Uterus (tissue), 2 donors: ENCODE measurements around the gene GPR108.

Experiments
- CTCF ChIP-seq, 4 experiments: fragments of 200-600 bp in 2 of 4; fragments of 450-650 bp in 2 of 4; sonication (generic) in 2 of 4; IDR thresholded peaks; one replicate each; pipeline ENCODE4 v1.5.1; 2016 to 2019; ENCODE audit warnings: antibody characterized with exemption in 4 of 4, mild to moderate bottlenecking in 2 of 4, moderate library complexity in 1 of 4
- POLR2A ChIP-seq, 2 donors: fragments of 450-650 bp; IDR thresholded peaks; one replicate each; pipeline ENCODE4 v1.6.1; 2016; ENCODE audit warnings: antibody characterized with exemption in 2 of 2, mild to moderate bottlenecking in 1 of 2, moderate library complexity in 1 of 2

- TF ChIP-seq CTCF (IDR thresholded peaks at IDR 0.05), result no peak
- TF ChIP-seq POLR2A (IDR thresholded peaks at IDR 0.05), result no peak
These were observed 29.0 kb downstream of the GPR108 start for GRCh38 chr19:6708346-6708745.
